ENCODE measurements around the gene SRPX.

GRCh38 chrX:38117485-38117884, 103.2 kb downstream of the SRPX start:
- TF ChIP-seq CTCF (IDR thresholded peaks at IDR 0.05) = no peak
- TF ChIP-seq EZH2 (IDR thresholded peaks at IDR 0.05) = no peak
